Measurements from ENCODE around the gene APEH.
"Not testable (repeated sequence)": the region's sequence is repeated elsewhere in the genome, so short reads cannot be mapped to it uniquely, and the experiment has no call there.

GRCh38 chr3:49695350-49696015, 21.3 kb downstream of the APEH start:
- not testable (repeated sequence) for TF ChIP-seq POLR2AphosphoS5 (IDR thresholded peaks at IDR 0.05); CTCF (IDR thresholded peaks at IDR 0.05); EP300 (IDR thresholded peaks at IDR 0.05); POLR2A (IDR thresholded peaks at IDR 0.05; ENCODE audit: low read depth)

Data from esophagus muscularis mucosa (tissue), 4 donors.